Activated naive CD4-positive, alpha-beta T cell treated with anti-CD3 and anti-CD28 coated beads, Interleukin-2, amount 10 ng/mL, durations not matched to agents 7 days and 5 days (primary cell): ENCODE results near the gene RELN.

Experiments
- CTCF ChIA-PET: fragments of 350-600 bp; sonication (Branson Sonifier 250); formaldehyde crosslinking; loops from one replicate; lab custom pipeline; 2021; ENCODE audit warnings: antibody characterized with exemption; lab: Charles Lee
- DNase-seq: peaks from one replicate; pipeline ENCODE4 v3.0.0-alpha.2; 2020
- H3K27ac Mint-ChIP-seq: one replicate; pipeline ENCODE4 v1.8.0; 2021; ENCODE audit warnings: mild to moderate bottlenecking, moderate library complexity, mixed read lengths
- H3K27me3 Mint-ChIP-seq: one replicate; pipeline ENCODE4 v1.8.0; 2021; ENCODE audit warnings: mild to moderate bottlenecking, mixed read lengths
- H3K36me3 Mint-ChIP-seq: one replicate; pipeline ENCODE4 v1.8.0; 2021; ENCODE audit warnings: mixed read lengths
- H3K4me1 Mint-ChIP-seq: one replicate; pipeline ENCODE4 v1.8.0; 2021; ENCODE audit warnings: mixed read lengths
- H3K4me3 Mint-ChIP-seq: one replicate; pipeline ENCODE4 v1.8.0; 2021; ENCODE audit warnings: mild to moderate bottlenecking, moderate library complexity, mixed read lengths
- H3K9me3 Mint-ChIP-seq: one replicate; pipeline ENCODE4 v1.8.0; 2021; ENCODE audit warnings: mixed read lengths

Gene RELN

GRCh38 chr7:103664577-103664976 is 324.9 kb downstream of the RELN start:
- CTCF ChIA-PET, result no interaction called here
- Mint-ChIP-seq H3K27me3 (no peaks in the 10 kb centered on the region), H3K36me3 (no peaks in the 10 kb centered on the region), H3K27ac (no peak overlapping the region), H3K9me3 (no peaks in the 10 kb centered on the region), H3K4me1 (no peaks in the 10 kb centered on the region), H3K4me3 (no peak overlapping the region)
- no peak for DNase-seq

- no peaks in the 10 kb centered on the region for H3K36me3 Mint-ChIP-seq
- no peak overlapping the region for H3K27ac Mint-ChIP-seq
- no peak overlapping the region for H3K4me3 Mint-ChIP-seq
- no peaks in the 10 kb centered on the region for H3K27me3 Mint-ChIP-seq
- H3K9me3 Mint-ChIP-seq, result no peaks in the 10 kb centered on the region
- DNase-seq, result no peak
- CTCF ChIA-PET, result no interaction called here
- no peaks in the 10 kb centered on the region for H3K4me1 Mint-ChIP-seq
Observed at GRCh38 chr7:103660455-103661371, 328.7 kb downstream of the RELN start.

GRCh38 chr7:103658055-103659005 is 331.1 kb downstream of the RELN start:
- H3K27ac Mint-ChIP-seq, result no peak overlapping the region
- H3K4me3 Mint-ChIP-seq, result no peak overlapping the region
- no peaks in the 10 kb centered on the region for H3K4me1 Mint-ChIP-seq
- CTCF ChIA-PET, result no interaction called here
- no peaks in the 10 kb centered on the region for H3K9me3 Mint-ChIP-seq
- no peaks in the 10 kb centered on the region for H3K27me3 Mint-ChIP-seq
- H3K36me3 Mint-ChIP-seq, result no peaks in the 10 kb centered on the region
- no peak for DNase-seq

GRCh38 chr7:103657474-103657894 is 332.0 kb downstream of the RELN start:
- CTCF ChIA-PET, result no interaction called here
- DNase-seq, result no peak
- H3K36me3 Mint-ChIP-seq, result no peaks in the 10 kb centered on the region
- H3K4me1 Mint-ChIP-seq, result no peaks in the 10 kb centered on the region
- no peak overlapping the region for H3K27ac Mint-ChIP-seq
- no peak overlapping the region for H3K4me3 Mint-ChIP-seq
- H3K27me3 Mint-ChIP-seq, result no peaks in the 10 kb centered on the region
- no peaks in the 10 kb centered on the region for H3K9me3 Mint-ChIP-seq

- Mint-ChIP-seq H3K4me3 (no peak overlapping the region), H3K27me3 (no peaks in the 10 kb centered on the region), H3K27ac (no peak overlapping the region), H3K36me3 (no peaks in the 10 kb centered on the region), H3K4me1 (no peaks in the 10 kb centered on the region), H3K9me3 (no peaks in the 10 kb centered on the region)
- CTCF ChIA-PET, result no interaction called here
- no peak for DNase-seq
Observed at GRCh38 chr7:103656221-103656620, 333.2 kb downstream of the RELN start.

- no peaks in the 10 kb centered on the region for H3K36me3 Mint-ChIP-seq
- no peaks in the 10 kb centered on the region for H3K9me3 Mint-ChIP-seq
- H3K27me3 Mint-ChIP-seq, result no peaks in the 10 kb centered on the region
- CTCF ChIA-PET, result no interaction called here
- no peak for DNase-seq
- H3K4me3 Mint-ChIP-seq, result no peak overlapping the region
- H3K4me1 Mint-ChIP-seq, result no peaks in the 10 kb centered on the region
- no peak overlapping the region for H3K27ac Mint-ChIP-seq
Observed at GRCh38 chr7:103651593-103652377, 337.7 kb downstream of the RELN start.

- Mint-ChIP-seq H3K4me1 (no peaks in the 10 kb centered on the region), H3K9me3 (no peaks in the 10 kb centered on the region), H3K27me3 (no peaks in the 10 kb centered on the region), H3K27ac (no peak overlapping the region), H3K36me3 (no peaks in the 10 kb centered on the region), H3K4me3 (no peak overlapping the region)
- CTCF ChIA-PET, result no interaction called here
- DNase-seq, result no peak
Observed at GRCh38 chr7:103649052-103649451, 340.4 kb downstream of the RELN start.

GRCh38 chr7:103648135-103648534 is 341.3 kb downstream of the RELN start:
- CTCF ChIA-PET, result no interaction called here
- no peak overlapping the region for H3K4me3 Mint-ChIP-seq
- no peak overlapping the region for H3K27ac Mint-ChIP-seq
- no peaks in the 10 kb centered on the region for H3K27me3 Mint-ChIP-seq
- no peaks in the 10 kb centered on the region for H3K36me3 Mint-ChIP-seq
- no peak for DNase-seq
- H3K4me1 Mint-ChIP-seq, result no peaks in the 10 kb centered on the region
- no peaks in the 10 kb centered on the region for H3K9me3 Mint-ChIP-seq

GRCh38 chr7:103644319-103644718 is 345.1 kb downstream of the RELN start:
- CTCF ChIA-PET, result no interaction called here
- H3K27ac Mint-ChIP-seq, result no peak overlapping the region
- no peaks in the 10 kb centered on the region for H3K9me3 Mint-ChIP-seq

GRCh38 chr7:103640031-103640779 is 349.3 kb downstream of the RELN start:
- DNase-seq, result no peak
- H3K4me3 Mint-ChIP-seq, result no peak overlapping the region
- H3K36me3 Mint-ChIP-seq, result no peaks in the 10 kb centered on the region
- CTCF ChIA-PET, result no interaction called here
- no peaks in the 10 kb centered on the region for H3K4me1 Mint-ChIP-seq
- no peaks in the 10 kb centered on the region for H3K27me3 Mint-ChIP-seq
- no peak overlapping the region for H3K27ac Mint-ChIP-seq
- H3K9me3 Mint-ChIP-seq, result no peaks in the 10 kb centered on the region

More at GRCh38 chr7:103644319-103644718, 345.1 kb downstream of the RELN start:
- H3K4me3 Mint-ChIP-seq, result no peak overlapping the region
- H3K36me3 Mint-ChIP-seq, result no peaks in the 10 kb centered on the region
- no peaks in the 10 kb centered on the region for H3K27me3 Mint-ChIP-seq
- no peaks in the 10 kb centered on the region for H3K4me1 Mint-ChIP-seq
- DNase-seq, result no peak

- Mint-ChIP-seq H3K27ac (no peak overlapping the region), H3K27me3 (no peaks in the 10 kb centered on the region), H3K36me3 (no peaks in the 10 kb centered on the region), H3K4me3 (no peak overlapping the region), H3K9me3 (no peaks in the 10 kb centered on the region), H3K4me1 (no peaks in the 10 kb centered on the region)
- CTCF ChIA-PET, result no interaction called here
- DNase-seq, result no peak
Observed at GRCh38 chr7:103637726-103638125, 351.7 kb downstream of the RELN start.

GRCh38 chr7:103637094-103637493 is 352.4 kb downstream of the RELN start:
- Mint-ChIP-seq H3K36me3 (no peaks in the 10 kb centered on the region), H3K27me3 (no peaks in the 10 kb centered on the region), H3K27ac (no peak overlapping the region), H3K9me3 (no peaks in the 10 kb centered on the region), H3K4me1 (no peaks in the 10 kb centered on the region), H3K4me3 (no peak overlapping the region)
- no peak for DNase-seq
- CTCF ChIA-PET, result no interaction called here

GRCh38 chr7:103636153-103636552 is 353.3 kb downstream of the RELN start:
- Mint-ChIP-seq H3K27ac (no peak overlapping the region), H3K27me3 (no peaks in the 10 kb centered on the region), H3K4me1 (no peaks in the 10 kb centered on the region), H3K9me3 (no peaks in the 10 kb centered on the region), H3K36me3 (no peaks in the 10 kb centered on the region), H3K4me3 (no peak overlapping the region)
- CTCF ChIA-PET, result no interaction called here
- no peak for DNase-seq
